Effector CD8-positive, alpha-beta T cell (primary cell): ENCODE data around the gene SIRPD.
"Not testable (repeated sequence)": the region's sequence is repeated elsewhere in the genome, so short reads cannot be mapped to it uniquely, and the experiment has no call there.

Experiments used
- DNase-seq: peaks from one replicate; lab custom pipeline; 2025; lab: John Stamatoyannopoulos, UW

SIRPD gene

GRCh38 chr20:1537731-1538058 is 19.8 kb downstream of the SIRPD start:
- no peak for DNase-seq

DNA sequence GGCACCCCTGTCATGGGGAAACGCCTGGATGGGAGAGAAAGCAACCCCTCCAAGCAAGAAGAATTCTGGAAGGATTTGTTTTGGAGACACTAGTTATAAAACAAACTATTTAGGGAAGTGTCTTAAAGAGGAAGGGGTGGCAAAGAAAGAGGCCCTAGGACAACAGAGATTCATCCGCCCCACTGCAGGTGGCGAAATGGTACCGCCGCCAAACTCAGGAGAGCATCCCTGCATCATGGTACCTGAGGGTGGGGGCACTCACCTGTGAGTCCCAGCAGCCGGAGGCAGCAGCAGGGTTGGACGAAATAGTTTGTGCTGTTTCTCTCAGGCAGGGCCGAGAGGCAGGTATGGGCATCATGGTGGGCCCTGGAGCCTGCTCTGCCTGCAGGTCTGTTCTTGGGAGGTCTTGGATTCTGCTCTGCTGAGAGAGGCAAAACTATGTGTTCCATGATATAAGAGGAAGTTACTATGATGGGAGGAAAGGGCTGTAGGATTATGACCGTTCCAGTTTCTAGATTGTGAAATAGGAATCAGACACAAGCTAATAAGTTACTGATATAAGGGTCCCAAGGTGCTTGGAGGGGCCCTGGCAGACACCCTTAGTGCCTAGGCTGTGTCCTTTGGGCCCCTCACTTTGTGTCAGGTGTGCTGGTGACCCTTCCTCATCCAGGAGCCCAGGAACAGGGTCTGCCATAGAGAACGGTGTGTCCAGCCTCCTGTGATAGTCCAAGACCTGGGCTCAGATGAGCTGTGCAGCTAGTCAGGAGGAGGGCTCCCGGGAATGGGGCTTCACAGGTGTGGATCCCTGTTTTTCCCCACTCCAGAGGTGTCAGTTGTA is 20.4 kb downstream of the SIRPD start:
- DNase-seq, result no peak

GRCh38 chr20:1535420-1536175 is 21.9 kb downstream of the SIRPD start:
- no peak for DNase-seq

- no peak for DNase-seq
Observed at GRCh38 chr20:1534526-1534925, 23.0 kb downstream of the SIRPD start.

- DNase-seq, result no peak
Observed at GRCh38 chr20:1533059-1533458, 24.4 kb downstream of the SIRPD start.

- no peak for DNase-seq
Observed at GRCh38 chr20:1528811-1529210, 28.7 kb downstream of the SIRPD start.

GRCh38 chr20:1527923-1528322 is 29.6 kb downstream of the SIRPD start:
- DNase-seq, result no peak

GRCh38 chr20:1526896-1527295 is 30.6 kb downstream of the SIRPD start:
- no peak for DNase-seq

DNA sequence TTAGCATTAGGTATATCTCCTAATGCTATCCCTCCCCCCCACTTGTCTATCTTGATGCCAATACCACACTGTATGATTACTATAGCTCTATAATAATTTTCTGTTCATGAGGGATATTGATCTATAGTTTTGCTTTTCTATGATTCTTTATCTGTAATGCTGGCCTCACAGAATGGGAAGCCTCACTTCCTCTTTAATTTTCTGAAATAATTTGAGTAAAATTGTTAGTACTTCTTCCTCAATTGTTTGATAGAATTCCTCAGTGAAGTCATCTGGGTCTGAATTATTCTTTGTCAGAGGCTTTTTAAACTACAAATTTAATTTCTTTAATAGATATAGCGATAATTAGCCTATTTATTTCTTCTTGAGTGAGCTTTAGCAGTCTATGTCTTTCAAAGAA is 31.2 kb downstream of the SIRPD start:
- DNase-seq, result no peak

DNA sequence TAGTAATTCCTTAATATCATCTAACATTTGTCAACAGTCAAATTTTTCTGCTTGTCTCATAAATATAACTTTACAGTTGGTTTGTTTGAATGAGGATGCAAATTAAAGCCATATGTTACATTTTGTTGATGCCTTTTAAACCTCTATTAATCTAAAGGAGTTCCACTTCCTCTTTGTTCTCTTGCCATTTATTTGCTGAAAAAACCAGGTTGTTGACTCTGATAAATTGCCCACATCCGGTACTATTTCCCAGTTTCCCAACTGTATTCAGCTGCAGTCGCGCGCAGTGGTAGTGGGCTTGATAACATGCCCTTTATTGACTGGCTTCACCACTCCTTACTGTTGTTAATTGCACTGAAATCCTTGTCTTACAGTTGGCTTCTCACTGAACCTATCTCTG is 33.5 kb downstream of the SIRPD start:
- DNase-seq, result no peak

DNA sequence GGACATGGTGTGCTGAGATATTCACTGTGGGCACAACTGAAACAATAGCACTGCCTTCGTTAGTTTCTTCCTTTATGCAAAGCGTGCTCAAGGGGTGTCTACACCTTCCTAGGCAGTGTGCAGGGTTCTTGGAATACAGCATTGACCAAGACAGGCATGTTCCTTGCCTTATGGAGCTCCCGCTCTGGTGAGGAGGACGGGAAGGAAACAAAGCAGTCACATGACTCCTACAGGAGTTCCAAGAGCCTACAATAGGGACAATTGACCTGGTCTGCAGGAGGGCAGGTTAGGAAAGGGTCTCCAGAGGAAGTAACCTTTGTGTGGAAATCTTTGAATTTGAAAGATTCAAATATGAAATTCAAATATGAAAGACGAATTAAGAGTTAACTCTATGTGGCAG is 40.5 kb downstream of the SIRPD start:
- no peak for DNase-seq

DNA sequence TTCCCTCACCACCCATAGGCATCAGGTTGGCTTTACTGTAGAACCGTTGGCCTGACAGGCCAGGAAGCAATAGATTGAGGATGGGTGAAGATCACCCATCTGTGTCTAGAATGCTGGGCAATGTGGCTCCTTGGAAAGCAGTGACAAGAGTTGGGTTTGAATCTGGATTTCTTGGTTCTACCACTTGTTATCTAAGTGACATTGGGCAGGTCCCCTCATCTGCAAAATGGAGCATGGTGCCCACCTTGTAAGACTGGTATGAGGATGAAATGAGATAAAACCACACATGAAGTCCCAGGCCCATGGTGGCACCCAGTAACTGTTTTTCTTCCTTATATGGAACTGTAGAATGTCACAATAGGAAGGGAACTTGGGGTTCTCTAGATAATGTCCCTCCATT is 43.7 kb downstream of the SIRPD start:
- no peak for DNase-seq

DNA sequence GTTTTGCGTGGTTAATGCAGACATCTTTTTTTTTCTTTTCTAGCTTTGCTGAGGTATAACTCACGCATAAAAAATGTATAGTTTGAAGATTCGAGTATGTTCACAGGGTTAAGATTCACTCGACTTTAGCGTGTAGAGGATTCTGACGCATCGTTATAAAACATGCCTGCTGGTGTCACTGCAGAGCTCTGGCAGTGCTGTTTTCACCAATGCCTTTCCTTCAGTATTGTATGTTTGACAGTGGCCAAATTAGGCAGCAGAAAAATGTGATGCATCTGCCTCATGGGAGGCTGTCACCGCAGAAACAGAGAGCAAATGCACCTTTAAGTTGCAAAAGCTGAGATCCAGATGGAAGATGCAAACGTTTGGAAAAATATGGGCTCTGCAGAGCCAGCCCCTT is 48.3 kb downstream of the SIRPD start:
- DNase-seq, result no peak

DNA sequence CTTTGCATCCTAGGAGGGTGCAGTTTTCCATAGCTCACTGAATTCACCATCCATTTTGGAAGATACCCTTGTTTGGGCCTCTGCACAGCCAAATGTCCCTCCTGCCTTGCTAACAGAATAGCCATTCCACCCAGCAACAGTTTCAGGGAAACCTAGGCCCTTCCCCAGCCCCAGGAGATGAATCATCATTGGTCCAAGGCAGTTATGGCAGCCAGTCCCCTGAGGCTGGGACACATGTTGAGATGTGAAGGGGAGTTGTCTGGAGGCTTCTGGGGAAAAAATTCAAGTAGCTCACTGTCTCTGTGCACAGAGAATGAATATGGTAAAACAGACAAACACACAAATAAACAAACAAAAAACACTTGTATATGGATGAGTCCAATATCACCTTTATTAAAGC is 48.9 kb downstream of the SIRPD start:
- DNase-seq, result no peak

DNA sequence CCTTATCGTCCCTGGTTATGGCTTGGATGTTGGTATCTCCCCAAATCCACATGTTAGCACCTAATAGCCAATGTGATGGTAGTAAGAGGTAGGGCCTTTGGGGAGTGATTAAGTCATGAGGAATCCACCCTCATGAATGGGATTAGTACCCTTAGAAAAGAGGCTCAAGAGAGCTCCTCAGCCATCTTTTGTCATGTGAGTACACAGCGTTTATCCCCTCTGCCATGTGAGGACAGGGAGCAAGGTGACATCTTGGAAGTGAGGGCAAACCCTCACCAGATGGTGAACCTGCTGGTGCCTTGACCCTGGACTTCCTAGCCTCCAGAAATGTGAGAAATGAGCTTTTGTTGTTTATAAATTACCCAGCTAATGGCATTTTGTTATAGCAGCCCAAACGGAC is 50.2 kb downstream of the SIRPD start:
- DNase-seq, result no peak

DNA sequence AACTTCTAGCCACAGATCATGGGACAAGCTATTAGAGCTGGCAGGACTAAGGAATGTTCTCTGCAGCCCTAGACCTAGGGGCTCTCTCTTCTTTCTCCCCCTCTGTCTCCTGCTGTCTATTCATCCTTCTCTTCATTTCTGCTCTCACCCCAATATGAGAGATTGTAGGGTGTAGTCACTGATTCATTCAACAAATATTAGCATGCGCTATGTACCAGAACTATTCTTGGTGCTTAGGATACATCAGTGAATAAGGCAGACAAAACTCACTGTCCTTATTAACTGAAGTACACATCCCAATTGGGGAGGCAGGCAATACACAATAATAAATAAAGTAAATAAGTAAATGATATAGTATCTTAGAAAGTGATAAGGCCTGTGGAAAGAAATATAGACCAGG is 51.6 kb downstream of the SIRPD start:
- DNase-seq, result no peak

DNA sequence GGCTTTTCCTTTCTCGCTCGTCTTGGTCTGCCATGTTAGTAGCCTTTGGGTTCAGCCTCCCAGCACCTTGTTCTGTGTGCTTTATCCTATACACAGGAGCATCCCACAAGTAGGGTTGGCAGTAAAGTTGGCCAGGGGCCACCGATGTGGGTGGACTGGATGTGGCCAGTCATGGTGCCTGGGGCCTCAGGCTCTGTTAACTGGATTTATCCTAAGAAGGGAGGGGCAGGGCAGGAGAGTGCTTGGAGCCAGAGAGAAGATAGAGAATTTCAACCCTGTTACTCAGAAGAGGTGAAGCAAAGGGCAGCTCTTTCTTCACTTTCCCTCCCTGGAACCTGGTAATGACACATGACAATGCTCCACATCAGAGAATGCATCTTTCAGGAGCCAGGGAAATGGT is 52.1 kb downstream of the SIRPD start:
- DNase-seq, result no peak

DNA sequence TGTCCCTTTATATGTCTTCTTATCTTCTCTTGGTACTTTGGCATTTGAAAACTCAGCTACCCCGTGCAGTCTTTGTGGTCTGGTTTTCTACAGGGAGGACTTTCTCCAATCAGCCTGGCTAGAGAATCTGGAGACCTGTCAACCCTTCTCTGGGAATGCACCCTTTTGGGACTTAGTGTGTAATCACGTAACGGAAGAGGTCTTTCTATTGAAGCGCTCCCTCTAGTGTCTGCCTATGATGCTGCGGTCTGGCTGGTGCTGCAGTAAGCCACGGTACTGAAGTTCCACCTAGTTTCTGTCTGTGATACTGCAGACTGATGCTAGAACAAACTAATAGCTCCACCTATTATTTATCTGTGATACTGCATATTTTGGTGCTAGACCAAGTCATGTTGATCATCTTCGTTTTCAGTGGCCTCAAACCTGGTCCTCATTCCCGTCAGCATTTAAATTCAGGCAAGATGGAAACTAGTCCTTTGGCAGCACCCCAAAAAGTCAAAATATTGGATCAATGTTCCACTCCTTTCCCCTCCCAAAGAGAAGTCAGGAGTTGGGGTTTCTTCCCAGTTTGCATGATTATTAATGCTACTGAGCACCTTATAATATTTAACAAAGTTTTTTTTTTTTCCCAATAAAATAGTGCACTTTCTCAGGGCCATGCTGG is 53.8 kb downstream of the SIRPD start:
- peak; percentile 59 for DNase-seq

- DNase-seq, result no peak
Observed at GRCh38 chr20:1500496-1500895, 57.0 kb downstream of the SIRPD start.

DNA sequence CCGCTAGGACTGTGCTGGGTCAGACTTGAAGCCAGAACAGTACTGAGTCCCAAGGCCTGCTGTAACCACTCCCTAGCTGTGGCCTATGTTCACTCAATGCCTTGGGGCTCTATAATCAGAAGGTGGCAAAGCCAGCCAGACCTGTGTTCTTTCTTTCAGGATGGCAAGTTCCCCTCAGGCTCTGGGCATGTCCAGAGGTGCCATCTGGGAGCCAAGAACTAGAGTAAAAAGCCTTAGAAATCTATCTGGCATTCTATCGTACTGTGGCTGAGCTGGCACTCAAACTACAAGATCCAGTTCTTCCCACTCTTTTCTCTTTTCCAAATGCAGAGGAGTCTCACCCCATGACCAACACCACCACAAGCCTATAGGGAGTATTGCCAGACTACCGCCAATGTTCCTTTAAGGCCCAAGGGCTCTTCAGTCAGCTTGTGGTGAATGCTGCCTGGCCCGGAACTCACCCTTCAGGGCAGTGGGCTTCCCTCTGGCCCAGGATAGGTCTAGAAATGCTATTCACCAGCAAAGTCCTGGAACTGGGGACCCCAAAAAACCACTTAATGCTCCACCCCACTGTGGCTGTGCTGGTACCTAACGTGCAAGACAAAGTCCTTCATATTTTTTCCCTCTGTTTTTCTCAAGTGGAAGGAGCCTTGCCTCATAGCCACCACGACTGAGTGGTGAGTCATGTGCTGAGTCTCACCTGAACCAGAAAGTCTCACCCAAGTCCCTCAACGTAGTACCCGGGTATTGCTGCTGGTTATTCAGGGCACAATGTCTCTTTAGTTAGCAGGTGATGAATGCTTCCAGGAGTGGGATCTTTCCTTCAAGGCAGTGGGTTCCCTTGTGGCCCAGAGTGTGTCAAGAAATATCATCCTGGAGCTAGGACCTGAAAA is 57.7 kb downstream of the SIRPD start:
- no peak for DNase-seq

GRCh38 chr20:1497371-1497770 is 60.1 kb downstream of the SIRPD start:
- DNase-seq, result not testable (repeated sequence)

DNA sequence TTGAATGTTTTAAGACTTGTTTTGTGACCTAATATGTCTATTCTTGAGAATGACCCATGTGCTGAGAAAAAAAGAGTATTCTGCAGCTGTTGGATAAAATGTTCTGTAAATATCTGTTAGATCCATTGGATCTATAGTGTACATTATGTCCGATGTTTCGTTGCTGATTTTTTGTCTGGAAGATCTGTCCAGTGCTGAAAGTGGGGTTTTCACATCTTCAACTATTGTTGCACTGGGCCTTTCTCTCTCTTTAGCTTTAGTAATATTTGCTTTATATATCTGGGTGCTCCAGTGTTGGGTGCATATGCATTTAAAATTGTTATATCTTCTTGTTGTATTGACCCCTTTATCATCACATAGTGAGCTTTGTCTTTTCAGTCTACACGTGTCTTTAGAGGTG is 60.6 kb downstream of the SIRPD start:
- DNase-seq, result no peak
